Breast epithelium (tissue), 3 donors: ENCODE results near the gene RAX2.

Experiments
- POLR2A ChIP-seq: fragments of 450-650 bp; IDR thresholded peaks from one replicate; pipeline ENCODE4 v1.6.1; 2016; ENCODE audit warnings: antibody characterized with exemption, mild to moderate bottlenecking, moderate library complexity
- POLR2AphosphoS5 ChIP-seq, 3 donors: sonication (generic); formaldehyde crosslinking; IDR thresholded peaks; one replicate each; pipeline ENCODE4 v1.6.1; 2017; ENCODE audit warnings: antibody characterized with exemption in 3 of 3
- TF ChIP-seq, protein P1 (sequence below), 3 donors: fragments of 450-650 bp; IDR thresholded peaks; one replicate each; pipeline ENCODE4 v1.5.1; 2016 to 2017; ENCODE audit warnings: antibody characterized with exemption in 3 of 3, mild to moderate bottlenecking in 3 of 3, moderate library complexity in 3 of 3

DNA sequence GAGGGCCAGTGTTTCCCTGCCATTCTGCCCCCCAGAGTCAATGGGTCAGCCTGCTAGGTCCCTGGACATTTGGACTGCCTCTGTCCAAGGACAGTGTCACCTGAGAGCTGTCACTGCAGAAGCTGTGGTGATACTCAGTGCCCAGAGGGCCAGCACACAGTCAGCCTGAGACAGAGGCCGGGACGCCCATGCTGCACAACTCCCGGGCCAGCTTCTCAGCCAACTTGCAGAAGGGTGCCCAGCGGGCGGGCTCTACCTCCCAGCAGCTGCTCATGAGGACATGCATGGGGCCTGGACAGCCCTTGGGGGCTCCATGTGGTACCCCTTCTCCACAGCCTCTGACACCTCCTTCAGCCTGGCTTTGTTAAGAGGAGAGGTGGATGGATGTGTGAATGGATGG is 3.8 kb upstream of the RAX2 start:
- TF ChIP-seq, protein P1, sequence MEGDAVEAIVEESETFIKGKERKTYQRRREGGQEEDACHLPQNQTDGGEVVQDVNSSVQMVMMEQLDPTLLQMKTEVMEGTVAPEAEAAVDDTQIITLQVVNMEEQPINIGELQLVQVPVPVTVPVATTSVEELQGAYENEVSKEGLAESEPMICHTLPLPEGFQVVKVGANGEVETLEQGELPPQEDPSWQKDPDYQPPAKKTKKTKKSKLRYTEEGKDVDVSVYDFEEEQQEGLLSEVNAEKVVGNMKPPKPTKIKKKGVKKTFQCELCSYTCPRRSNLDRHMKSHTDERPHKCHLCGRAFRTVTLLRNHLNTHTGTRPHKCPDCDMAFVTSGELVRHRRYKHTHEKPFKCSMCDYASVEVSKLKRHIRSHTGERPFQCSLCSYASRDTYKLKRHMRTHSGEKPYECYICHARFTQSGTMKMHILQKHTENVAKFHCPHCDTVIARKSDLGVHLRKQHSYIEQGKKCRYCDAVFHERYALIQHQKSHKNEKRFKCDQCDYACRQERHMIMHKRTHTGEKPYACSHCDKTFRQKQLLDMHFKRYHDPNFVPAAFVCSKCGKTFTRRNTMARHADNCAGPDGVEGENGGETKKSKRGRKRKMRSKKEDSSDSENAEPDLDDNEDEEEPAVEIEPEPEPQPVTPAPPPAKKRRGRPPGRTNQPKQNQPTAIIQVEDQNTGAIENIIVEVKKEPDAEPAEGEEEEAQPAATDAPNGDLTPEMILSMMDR (IDR thresholded peaks at IDR 0.05): no peak
- TF ChIP-seq POLR2A: no peak
- no peak for TF ChIP-seq POLR2AphosphoS5 (IDR thresholded peaks at IDR 0.05)
